Subcutaneous adipose tissue (tissue), 4 donors: ENCODE measurements around the gene DPF3. TPM values are rescaled to one million over a fixed set of nuclear protein-coding genes. Genes with fewer than 3 reads are reported as not detected.

Experiments
- CTCF ChIP-seq: fragments of 450-650 bp; IDR thresholded peaks from one replicate; pipeline ENCODE4 v1.5.1; 2016; ENCODE audit warnings: low read depth, mild to moderate bottlenecking, control low read depth, antibody characterized with exemption, moderate library complexity
- total RNA-seq, 4 donors: library from RNA; depleted of rRNA; stranded (reverse); fragments of >200 nt; gene quantifications; one replicate each; pipeline ENCODE4 v1.1.0, GENCODE V29; 2016

The DPF3 gene
- total RNA-seq, 4 donors from 2014 or later, result 0.33 to 6.8 TPM; not detected in 2

DNA sequence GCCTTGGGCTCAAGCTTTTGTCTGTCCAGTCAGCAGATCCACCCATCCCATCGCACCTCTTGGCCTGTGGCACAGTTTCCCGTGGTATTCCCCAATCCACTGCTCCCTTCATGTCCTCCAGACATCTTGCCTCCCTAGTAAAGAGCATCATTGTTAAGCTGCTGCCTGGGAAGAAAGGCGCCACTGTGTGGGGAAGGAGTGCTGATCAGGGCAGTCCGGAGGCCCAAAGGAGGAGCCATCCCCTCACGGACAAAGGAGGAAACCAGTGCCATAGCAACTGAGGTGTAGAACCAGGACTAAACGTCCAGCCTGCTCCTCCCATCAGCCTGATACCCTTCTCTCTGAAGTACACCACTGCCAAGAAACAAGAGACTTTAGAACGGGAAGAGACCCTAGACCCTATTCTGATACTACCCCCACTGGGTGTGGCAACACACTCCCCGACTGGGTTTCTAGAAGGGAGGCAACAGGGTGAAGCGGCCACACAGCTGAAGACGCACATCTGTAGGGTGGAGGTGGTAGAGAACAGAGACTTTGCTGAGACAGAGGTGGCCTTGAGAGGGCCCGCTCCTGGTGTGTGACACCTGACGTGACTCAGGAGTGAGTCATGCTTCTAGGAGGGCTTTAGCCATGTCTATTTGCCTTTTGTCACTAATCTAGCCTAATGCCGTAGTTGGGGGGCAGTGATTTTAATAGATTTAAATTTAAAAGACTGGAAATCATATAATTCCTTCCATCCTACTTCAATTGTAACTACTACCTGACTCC lies 185.0 kb downstream of the DPF3 start:
- TF ChIP-seq CTCF, result no peak

DNA sequence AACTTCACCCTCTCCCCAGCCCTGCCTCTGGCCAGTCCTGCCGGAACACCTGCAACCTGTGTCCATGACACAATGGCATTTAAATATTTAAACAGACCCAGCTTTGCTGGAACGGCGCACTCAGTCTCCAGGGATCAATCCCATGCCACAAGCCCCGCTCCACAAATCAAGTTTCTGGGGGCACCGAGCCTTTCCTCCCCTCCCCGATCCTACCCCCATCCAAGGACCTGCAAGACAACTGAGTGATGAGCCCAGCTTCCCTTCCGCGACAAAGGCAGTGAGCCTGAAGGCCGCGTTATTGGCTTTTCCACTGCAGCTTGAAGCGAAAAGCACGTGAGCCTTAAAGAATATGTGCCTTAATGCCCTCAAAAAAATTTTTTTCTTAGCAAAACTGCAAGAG lies 185.7 kb downstream of the DPF3 start:
- no peak for TF ChIP-seq CTCF

GRCh38 chr14:72706485-72706884 lies 187.4 kb downstream of the DPF3 start:
- TF ChIP-seq CTCF, result no peak

DNA sequence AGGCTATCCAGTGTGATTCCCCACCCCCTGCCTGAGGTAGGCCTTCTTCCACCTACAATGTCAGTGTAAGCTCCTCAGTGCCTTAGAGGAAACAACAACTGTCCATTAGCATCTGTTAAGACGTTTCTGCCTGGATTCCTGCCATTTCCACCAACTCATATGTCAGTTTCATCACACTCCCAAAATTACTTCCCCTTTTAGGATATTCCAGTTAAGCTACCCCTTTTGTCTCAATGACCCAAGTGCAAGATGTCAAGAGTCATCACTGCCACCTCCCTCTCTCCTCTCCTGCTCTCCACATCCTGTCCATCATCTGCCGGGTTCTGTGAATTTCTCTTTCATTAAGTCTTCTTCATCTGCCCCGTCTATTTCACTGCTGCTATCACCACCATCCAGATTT lies 189.4 kb downstream of the DPF3 start:
- no peak for TF ChIP-seq CTCF

DNA sequence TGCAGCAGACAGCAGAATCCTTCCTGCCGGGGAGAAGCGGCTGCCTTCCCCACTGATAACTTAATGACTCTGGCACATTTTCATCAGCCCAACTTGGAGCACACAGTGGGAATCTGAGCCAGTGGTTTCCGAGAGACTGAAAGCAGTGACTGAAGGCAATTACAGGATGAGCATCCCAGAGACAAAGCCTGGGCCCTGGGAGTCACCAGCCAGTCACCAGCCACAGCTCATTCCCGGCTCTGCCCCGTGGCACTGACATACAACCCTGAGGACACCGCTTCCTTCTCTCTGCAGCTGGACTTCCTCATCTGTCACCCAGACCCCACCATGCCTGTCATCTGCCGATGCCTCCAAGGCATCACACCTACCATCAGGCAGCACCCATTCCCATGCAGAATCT lies 192.3 kb downstream of the DPF3 start:
- TF ChIP-seq CTCF, result no peak

GRCh38 chr14:72701237-72701565 lies 192.7 kb downstream of the DPF3 start:
- TF ChIP-seq CTCF, result no peak

DNA sequence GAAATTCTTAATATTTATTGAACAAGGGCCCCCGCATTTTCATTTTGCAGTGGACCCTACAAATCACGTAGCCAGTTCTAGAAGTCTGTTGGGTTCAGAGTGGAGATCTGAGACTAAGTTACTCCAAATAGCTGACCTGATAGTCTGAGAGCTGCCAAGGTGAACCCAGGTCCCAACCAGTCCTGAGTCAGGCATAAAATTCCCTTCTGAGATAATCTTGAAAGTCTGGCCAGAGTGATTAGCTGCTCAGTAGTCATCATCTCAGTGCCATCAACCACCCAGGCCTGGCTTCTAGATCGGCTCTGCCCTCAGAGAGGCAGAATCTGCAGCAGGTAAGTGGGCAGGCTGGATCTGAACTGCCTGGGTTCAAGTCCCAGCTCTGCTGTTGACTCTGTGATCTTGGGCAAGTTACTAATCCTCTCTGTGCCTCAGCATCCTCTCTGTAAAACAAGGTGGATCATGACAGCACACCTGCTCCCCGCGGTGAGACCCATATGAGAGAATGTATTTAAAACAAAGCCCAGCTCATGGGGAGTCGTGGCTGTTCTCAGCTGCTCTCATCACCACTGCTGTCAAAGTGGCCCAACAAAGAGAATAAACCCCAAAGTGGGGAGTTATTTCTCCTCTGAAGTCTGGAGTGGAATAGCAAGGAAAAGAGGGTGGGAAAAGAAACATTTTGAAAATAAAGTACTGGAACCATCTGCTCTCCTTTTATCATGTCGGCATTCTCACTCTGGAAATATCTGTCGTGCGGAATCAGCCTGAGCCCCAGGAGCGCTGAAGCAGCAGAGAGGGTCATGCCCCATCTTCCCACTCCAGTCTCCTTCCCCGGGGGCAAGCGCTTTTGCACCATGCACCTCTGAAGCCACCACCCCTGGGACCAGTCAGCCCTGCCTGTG lies 193.3 kb downstream of the DPF3 start:
- no peak for TF ChIP-seq CTCF
